Ishikawa (cell line): ENCODE data around the gene PPP3CB.

Source experiments
- CEBPB ChIP-seq: IDR thresholded peaks from 2 replicates; pipeline ENCODE4 v1.6.1; 2012
- CREB1 ChIP-seq: IDR thresholded peaks from 2 replicates; pipeline ENCODE4 v1.6.1; 2012; ENCODE audit warnings: low read depth
- EGR1 ChIP-seq: IDR thresholded peaks from 2 replicates; pipeline ENCODE4 v1.6.1; 2012
- EP300 ChIP-seq: IDR thresholded peaks from 2 replicates; pipeline ENCODE4 v1.6.1; 2012; ENCODE audit warnings: borderline replicate concordance
- FOXM1 ChIP-seq: IDR thresholded peaks from 2 replicates; pipeline ENCODE4 v1.6.1; 2012; ENCODE audit warnings: low read depth, borderline replicate concordance
- NFIC ChIP-seq: IDR thresholded peaks from 2 replicates; pipeline ENCODE4 v1.6.1; 2012
- RAD21 ChIP-seq: IDR thresholded peaks from 2 replicates; pipeline ENCODE4 v1.6.1; 2012; ENCODE audit warnings: low read depth
- TAF1 ChIP-seq: IDR thresholded peaks from 2 replicates; pipeline ENCODE4 v1.6.1; 2012; ENCODE audit warnings: low read depth, mild to moderate bottlenecking
- TCF12 ChIP-seq: IDR thresholded peaks from 2 replicates; pipeline ENCODE4 v1.6.1; 2012; ENCODE audit warnings: low read depth
- TEAD4 ChIP-seq: IDR thresholded peaks from 2 replicates; pipeline ENCODE4 v1.6.1; 2012
- YY1 ChIP-seq: IDR thresholded peaks from 2 replicates; pipeline ENCODE4 v1.6.1; 2012; ENCODE audit warnings: low read depth
- ZBTB7A ChIP-seq: IDR thresholded peaks from 2 replicates; pipeline ENCODE4 v1.6.1; 2012; ENCODE audit warnings: low read depth
- TF ChIP-seq, protein P1 (sequence below): IDR thresholded peaks from 2 replicates; pipeline ENCODE4 v1.6.1; 2012; ENCODE audit warnings: low read depth, mild to moderate bottlenecking
- TF ChIP-seq, protein P2 (sequence below): IDR thresholded peaks from 2 replicates; pipeline ENCODE4 v1.6.1; 2012
- TF ChIP-seq, protein P3 (sequence below): IDR thresholded peaks from 2 replicates; pipeline ENCODE4 v1.6.1; 2012

PPP3CB gene

DNA sequence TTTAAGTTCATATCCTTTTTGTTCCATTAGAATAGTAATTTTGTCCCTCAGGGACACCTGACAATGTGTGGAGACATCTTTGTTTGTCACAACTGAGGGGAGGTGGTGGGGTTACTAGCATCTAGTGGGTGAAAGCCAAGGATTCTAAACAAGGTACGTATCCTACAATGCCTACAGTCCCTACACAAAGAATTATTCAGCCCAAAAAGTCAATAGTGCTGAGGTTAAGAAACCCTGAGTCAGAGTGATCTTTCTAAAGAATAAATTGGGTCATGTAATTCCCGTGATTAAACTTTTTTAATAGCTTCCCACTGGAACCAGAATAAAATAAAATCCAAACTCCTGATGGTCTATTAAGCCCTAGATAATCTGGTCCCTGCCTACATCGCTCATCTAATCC lies 79.3 kb downstream of the PPP3CB start:
- TF ChIP-seq, protein P1, sequence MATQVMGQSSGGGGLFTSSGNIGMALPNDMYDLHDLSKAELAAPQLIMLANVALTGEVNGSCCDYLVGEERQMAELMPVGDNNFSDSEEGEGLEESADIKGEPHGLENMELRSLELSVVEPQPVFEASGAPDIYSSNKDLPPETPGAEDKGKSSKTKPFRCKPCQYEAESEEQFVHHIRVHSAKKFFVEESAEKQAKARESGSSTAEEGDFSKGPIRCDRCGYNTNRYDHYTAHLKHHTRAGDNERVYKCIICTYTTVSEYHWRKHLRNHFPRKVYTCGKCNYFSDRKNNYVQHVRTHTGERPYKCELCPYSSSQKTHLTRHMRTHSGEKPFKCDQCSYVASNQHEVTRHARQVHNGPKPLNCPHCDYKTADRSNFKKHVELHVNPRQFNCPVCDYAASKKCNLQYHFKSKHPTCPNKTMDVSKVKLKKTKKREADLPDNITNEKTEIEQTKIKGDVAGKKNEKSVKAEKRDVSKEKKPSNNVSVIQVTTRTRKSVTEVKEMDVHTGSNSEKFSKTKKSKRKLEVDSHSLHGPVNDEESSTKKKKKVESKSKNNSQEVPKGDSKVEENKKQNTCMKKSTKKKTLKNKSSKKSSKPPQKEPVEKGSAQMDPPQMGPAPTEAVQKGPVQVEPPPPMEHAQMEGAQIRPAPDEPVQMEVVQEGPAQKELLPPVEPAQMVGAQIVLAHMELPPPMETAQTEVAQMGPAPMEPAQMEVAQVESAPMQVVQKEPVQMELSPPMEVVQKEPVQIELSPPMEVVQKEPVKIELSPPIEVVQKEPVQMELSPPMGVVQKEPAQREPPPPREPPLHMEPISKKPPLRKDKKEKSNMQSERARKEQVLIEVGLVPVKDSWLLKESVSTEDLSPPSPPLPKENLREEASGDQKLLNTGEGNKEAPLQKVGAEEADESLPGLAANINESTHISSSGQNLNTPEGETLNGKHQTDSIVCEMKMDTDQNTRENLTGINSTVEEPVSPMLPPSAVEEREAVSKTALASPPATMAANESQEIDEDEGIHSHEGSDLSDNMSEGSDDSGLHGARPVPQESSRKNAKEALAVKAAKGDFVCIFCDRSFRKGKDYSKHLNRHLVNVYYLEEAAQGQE = no peak

DNA sequence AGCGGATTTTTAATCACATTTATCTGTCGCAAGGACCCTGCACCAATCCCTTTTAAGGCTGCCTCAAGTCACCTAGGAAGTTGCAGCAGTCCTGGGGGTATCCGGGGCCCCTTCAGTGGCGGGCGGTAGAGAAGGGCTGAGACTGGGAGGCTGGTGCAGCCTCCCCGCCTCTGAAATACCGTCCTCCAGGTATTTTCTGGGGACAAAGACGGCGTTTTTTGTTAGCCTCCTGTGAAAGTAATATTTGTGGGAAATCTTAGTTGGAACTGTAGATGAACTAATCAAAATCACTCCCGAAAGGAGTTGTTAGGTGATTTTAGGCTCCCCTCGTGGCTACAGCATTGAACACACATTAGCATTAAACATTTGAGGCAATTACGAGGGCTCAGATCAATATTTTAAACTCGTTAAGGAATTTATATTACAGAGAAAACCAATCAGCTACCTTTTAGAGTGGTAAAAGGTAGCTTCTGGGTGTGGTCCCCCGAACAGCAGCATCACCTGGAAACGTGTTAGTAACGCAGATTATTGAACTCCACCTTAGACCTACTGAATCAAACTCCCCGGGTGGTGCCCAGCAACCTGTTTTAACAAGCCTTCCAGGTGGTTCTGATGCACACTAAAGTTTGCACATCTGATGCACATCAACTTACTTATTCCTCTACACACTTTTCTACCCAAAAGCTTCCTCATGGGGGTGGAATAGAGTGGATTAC lies 81.4 kb downstream of the PPP3CB start:
- TF ChIP-seq ZBTB7A (no peak), EP300 (no peak), YY1 (no peak), EGR1 (no peak), CEBPB (no peak; the same call in 1 of the 2 replicates), NFIC (no peak), TCF12 (no peak; the same call in 1 of the 2 replicates), TEAD4 (no peak), FOXM1 (no peak), CREB1 (no peak), RAD21 (no peak), TAF1 (no peak)
- TF ChIP-seq, protein P1 = no peak
- TF ChIP-seq, protein P2, sequence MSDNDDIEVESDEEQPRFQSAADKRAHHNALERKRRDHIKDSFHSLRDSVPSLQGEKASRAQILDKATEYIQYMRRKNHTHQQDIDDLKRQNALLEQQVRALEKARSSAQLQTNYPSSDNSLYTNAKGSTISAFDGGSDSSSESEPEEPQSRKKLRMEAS = no peak; the same call in 1 of the 2 replicates
- TF ChIP-seq, protein P3, sequence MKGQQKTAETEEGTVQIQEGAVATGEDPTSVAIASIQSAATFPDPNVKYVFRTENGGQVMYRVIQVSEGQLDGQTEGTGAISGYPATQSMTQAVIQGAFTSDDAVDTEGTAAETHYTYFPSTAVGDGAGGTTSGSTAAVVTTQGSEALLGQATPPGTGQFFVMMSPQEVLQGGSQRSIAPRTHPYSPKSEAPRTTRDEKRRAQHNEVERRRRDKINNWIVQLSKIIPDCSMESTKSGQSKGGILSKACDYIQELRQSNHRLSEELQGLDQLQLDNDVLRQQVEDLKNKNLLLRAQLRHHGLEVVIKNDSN = no peak

DNA sequence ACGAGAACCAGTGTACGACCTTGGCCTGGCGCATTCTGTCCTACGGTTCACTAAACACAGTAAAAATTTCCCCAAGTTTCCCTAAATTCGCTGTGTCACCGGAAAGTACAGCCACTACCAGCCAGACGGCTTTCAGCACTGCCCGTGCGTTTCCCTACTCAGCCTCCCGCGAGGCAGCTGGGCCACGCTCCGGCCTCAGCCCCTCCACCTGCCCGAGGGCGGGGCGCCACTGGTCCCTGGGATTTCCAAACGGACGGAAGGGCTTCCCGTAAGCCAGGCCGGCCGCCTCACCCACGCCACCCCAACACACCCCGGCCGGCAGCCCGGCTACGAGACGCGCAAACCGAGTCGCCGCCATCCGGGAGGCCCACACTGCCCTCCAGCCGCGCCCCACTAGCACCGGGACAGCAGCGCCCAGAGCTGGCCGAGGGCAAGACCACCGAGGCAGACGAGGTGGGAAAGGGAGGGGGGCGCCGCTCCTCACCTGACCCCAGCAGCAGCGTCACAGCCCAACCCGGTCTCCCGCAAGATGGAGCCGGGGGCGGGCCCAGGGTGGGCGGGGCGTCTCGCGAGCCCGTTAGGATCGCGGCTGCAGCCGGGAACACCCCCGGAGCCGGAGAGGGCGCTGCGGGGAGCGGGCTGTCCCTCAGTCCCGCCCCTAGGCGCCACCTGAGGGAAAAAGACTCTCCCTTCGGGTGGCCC lies 82.1 kb downstream of the PPP3CB start, which contains the start of gene ANXA7:
Gene ANXA7 (minus strand): TSS at position 531 of the 702 bp plus-strand sequence. CDS start 13,202 bp downstream, outside the sequence.
- TF ChIP-seq TCF12 = no peak; the same call in none of the 2 replicates
- no peak for TF ChIP-seq NFIC
- peak; percentile 80 for TF ChIP-seq ZBTB7A
- no peak; the same call in 1 of the 2 replicates for TF ChIP-seq CEBPB
- no peak for TF ChIP-seq CREB1
- TF ChIP-seq TEAD4 = peak; percentile 11
- peak; percentile 61 for TF ChIP-seq TAF1
- TF ChIP-seq YY1 = peak; percentile 77
- TF ChIP-seq, protein P1 = 0 out of 2 replicates have a peak, but pooled peaks have one; percentile 9
- peak; percentile 47; the same call in 1 of the 2 replicates for TF ChIP-seq EGR1
- no peak for TF ChIP-seq EP300
- TF ChIP-seq, protein P3 = peak; percentile 65
- no peak for TF ChIP-seq RAD21
- TF ChIP-seq, protein P2 = peak; percentile 85
- TF ChIP-seq FOXM1 = no peak

DNA sequence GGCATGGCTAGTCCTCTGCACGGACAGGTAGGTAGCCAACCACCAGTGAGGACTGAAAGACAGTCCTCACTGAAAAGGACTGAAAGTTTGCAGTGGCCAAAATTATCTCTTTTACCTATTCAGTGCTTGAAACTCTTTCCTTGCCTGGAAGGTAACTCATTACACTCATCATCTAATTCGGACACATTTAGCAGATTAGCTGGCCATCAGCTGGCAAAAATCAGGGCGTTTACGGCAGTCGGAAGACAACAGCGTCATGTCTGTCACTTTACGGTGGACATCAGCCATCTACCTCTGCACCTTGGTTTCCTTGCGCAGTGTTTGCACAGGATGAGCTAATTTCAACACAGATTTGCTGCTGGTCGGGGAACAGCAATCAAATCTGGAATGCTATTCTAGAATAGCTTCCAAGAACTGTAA lies 82.7 kb downstream of the PPP3CB start:
- TF ChIP-seq RAD21 = no peak
- TF ChIP-seq NFIC = peak; percentile 15; the same call in 1 of the 2 replicates
